ENCODE data around the gene POU2AF2.

POU2AF2 gene

DNA sequence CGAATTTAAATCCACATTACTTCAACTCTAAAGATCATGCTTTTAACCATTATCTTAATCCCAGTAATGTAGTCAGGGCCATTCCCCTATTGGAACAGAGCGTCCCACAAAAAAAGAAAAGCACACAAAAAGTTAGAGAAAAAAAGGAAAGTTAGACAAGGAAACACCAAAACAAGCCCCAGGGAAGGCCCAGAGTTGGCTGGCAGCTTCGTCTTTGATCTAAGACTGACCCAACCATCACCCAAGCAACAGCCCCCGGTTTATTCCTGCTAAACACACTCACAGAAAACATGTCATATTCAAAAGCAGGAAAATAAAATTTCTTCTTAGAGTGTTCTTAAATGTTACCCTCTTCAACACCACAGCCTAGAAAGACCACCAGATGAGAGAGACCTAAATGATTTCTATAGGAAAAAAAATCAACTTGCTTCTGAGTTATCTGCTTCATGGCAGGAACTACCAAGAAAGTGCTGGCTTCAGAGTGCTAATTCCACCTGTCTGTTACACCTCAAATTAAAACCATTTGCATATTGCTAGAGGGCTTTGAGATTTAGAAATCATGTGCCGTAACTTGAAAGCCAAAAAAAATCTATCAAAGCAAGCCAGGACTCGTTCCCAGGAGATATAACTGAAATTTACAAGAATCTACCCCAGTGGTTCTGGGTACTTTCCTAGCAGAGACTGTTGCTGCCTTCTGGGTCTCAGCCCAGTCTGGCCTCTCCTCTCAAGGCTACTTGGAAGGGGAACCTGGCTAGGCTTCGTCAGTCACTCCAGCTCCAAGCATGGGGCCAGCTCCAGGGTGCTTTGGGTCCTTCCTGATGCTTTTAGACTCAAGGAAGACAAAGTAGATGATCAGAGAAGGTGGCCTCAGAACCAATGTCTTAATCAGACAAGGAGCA lies 84.0 kb downstream of the POU2AF2 start:
- Histone ChIP-seq H3K4me3 (replicated peaks; ENCODE audit: insufficient read depth, low read length) (no peak overlapping the region), H3K27ac (replicated peaks) (no peak overlapping the region), H3K27me3 (ENCODE audit: insufficient read depth, poor library complexity, severe bottlenecking) (no peaks in the 10 kb centered on the region)
- no peak for DNase-seq (ENCODE audit: low read depth in 1 of 2, low spot score in 1 of 2)
- TF ChIP-seq SPI1 (IDR thresholded peaks at IDR 0.05; ENCODE audit: borderline replicate concordance, low read depth) (no peak), POLR2AphosphoS5 (IDR thresholded peaks at IDR 0.05; ENCODE audit: low read depth) (no peak), GABPA (IDR thresholded peaks at IDR 0.05; ENCODE audit: low read depth) (no peak)
- TF ChIP-seq, protein P1, sequence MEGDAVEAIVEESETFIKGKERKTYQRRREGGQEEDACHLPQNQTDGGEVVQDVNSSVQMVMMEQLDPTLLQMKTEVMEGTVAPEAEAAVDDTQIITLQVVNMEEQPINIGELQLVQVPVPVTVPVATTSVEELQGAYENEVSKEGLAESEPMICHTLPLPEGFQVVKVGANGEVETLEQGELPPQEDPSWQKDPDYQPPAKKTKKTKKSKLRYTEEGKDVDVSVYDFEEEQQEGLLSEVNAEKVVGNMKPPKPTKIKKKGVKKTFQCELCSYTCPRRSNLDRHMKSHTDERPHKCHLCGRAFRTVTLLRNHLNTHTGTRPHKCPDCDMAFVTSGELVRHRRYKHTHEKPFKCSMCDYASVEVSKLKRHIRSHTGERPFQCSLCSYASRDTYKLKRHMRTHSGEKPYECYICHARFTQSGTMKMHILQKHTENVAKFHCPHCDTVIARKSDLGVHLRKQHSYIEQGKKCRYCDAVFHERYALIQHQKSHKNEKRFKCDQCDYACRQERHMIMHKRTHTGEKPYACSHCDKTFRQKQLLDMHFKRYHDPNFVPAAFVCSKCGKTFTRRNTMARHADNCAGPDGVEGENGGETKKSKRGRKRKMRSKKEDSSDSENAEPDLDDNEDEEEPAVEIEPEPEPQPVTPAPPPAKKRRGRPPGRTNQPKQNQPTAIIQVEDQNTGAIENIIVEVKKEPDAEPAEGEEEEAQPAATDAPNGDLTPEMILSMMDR (IDR thresholded peaks at IDR 0.05; ENCODE audit: insufficient read depth, low read length): no peak
- TF ChIP-seq, protein P2, sequence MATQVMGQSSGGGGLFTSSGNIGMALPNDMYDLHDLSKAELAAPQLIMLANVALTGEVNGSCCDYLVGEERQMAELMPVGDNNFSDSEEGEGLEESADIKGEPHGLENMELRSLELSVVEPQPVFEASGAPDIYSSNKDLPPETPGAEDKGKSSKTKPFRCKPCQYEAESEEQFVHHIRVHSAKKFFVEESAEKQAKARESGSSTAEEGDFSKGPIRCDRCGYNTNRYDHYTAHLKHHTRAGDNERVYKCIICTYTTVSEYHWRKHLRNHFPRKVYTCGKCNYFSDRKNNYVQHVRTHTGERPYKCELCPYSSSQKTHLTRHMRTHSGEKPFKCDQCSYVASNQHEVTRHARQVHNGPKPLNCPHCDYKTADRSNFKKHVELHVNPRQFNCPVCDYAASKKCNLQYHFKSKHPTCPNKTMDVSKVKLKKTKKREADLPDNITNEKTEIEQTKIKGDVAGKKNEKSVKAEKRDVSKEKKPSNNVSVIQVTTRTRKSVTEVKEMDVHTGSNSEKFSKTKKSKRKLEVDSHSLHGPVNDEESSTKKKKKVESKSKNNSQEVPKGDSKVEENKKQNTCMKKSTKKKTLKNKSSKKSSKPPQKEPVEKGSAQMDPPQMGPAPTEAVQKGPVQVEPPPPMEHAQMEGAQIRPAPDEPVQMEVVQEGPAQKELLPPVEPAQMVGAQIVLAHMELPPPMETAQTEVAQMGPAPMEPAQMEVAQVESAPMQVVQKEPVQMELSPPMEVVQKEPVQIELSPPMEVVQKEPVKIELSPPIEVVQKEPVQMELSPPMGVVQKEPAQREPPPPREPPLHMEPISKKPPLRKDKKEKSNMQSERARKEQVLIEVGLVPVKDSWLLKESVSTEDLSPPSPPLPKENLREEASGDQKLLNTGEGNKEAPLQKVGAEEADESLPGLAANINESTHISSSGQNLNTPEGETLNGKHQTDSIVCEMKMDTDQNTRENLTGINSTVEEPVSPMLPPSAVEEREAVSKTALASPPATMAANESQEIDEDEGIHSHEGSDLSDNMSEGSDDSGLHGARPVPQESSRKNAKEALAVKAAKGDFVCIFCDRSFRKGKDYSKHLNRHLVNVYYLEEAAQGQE (IDR thresholded peaks at IDR 0.05; ENCODE audit: insufficient replicate concordance, low read depth): no peak

- TF ChIP-seq SPI1 (IDR thresholded peaks at IDR 0.05; ENCODE audit: borderline replicate concordance, low read depth) (no peak), GABPA (IDR thresholded peaks at IDR 0.05; ENCODE audit: low read depth) (no peak), POLR2AphosphoS5 (IDR thresholded peaks at IDR 0.05; ENCODE audit: low read depth) (no peak)
- TF ChIP-seq, protein P1 (IDR thresholded peaks at IDR 0.05; ENCODE audit: insufficient read depth, low read length): no peak
- TF ChIP-seq, protein P2 (IDR thresholded peaks at IDR 0.05; ENCODE audit: insufficient replicate concordance, low read depth): no peak
- H3K27ac ChIP-seq (replicated peaks): no peak overlapping the region
- no peaks in the 10 kb centered on the region for H3K27me3 ChIP-seq (ENCODE audit: insufficient read depth, poor library complexity, severe bottlenecking)
- no peak for DNase-seq (ENCODE audit: low read depth in 1 of 2, low spot score in 1 of 2)
- H3K4me3 ChIP-seq (replicated peaks; ENCODE audit: insufficient read depth, low read length): no peak overlapping the region
Observed at GRCh38 chr11:111330234-111330893, 84.8 kb downstream of the POU2AF2 start.

GRCh38 chr11:111331711-111332479 lies 86.4 kb downstream of the POU2AF2 start:
- H3K27me3 ChIP-seq (ENCODE audit: insufficient read depth, poor library complexity, severe bottlenecking): no peaks in the 10 kb centered on the region
- no peak overlapping the region for H3K4me3 ChIP-seq (replicated peaks; ENCODE audit: insufficient read depth, low read length)
- no peak overlapping the region for H3K27ac ChIP-seq (replicated peaks)
- no peak for DNase-seq (ENCODE audit: low read depth in 1 of 2, low spot score in 1 of 2)
- TF ChIP-seq, protein P2 (IDR thresholded peaks at IDR 0.05; ENCODE audit: insufficient replicate concordance, low read depth): no peak
- TF ChIP-seq POLR2AphosphoS5 (IDR thresholded peaks at IDR 0.05; ENCODE audit: low read depth) (no peak), SPI1 (IDR thresholded peaks at IDR 0.05; ENCODE audit: borderline replicate concordance, low read depth) (no peak), GABPA (IDR thresholded peaks at IDR 0.05; ENCODE audit: low read depth) (no peak)
- TF ChIP-seq, protein P1 (IDR thresholded peaks at IDR 0.05; ENCODE audit: insufficient read depth, low read length): no peak

Data from HL-60 (cell line).